Right cardiac atrium (tissue), 5 donors: ENCODE results near the gene LSM5. TPM values are rescaled to one million over a fixed set of nuclear protein-coding genes. Genes with fewer than 3 reads are reported as not detected.
"Not testable (repeated sequence)": the region's sequence is repeated elsewhere in the genome, so short reads cannot be mapped to it uniquely, and the experiment has no call there.

Experiments
- ATAC-seq, 2 donors: fragments of 200-7000 bp; cut with Tn5 transposase; one replicate each; pipeline versions ENCODE4 v1.8.0 to v1.9.1; 2020; ENCODE audit warnings: moderate library complexity in 2 of 2, mild to moderate bottlenecking in 1 of 2
- DNase-seq, 3 donors: peaks; one replicate each; pipeline ENCODE4 v3.0.0-alpha.2; 2020
- H3K27ac ChIP-seq: one replicate; pipeline ENCODE4 v1.5.1; 2013; ENCODE audit warnings: mild to moderate bottlenecking, low read length, control low read depth, moderate library complexity
- H3K27me3 ChIP-seq: one replicate; pipeline ENCODE4 v1.6.1; 2013; ENCODE audit not compliant: control insufficient read depth, insufficient read depth
- H3K4me1 ChIP-seq: one replicate; pipeline ENCODE4 v1.6.1; 2013; ENCODE audit warnings: low read length; ENCODE audit not compliant: control insufficient read depth, insufficient read depth
- H3K4me3 ChIP-seq: one replicate; pipeline ENCODE4 v1.5.1; 2013; ENCODE audit warnings: low read length, control low read depth
- H3K9me3 ChIP-seq: one replicate; pipeline ENCODE4 v1.6.1; 2013; ENCODE audit warnings: low read length; ENCODE audit not compliant: control insufficient read depth
- WGBS: extraction: QIAGEN DNeasy Blood & Tissue Kit; methylation state at CpG from one replicate; pipeline ENCODE4 v1.1.7; 2013; 5-methylcytosine and 5-hydroxymethylcytosine counted together
- intact Hi-C, 4 donors: fragments of 100-400 bp; cut with DNase I; formaldehyde crosslinking; loops; one replicate each; pipeline versions ENCODE4 v1.11.0 to v1.14.0; 2022 to 2023
- polyA plus RNA-seq: library from polyadenylated mRNA; stranded (reverse); fragments of 200-250 nt; gene quantifications from one replicate; pipeline ENCODE4 v1.2.3, GENCODE V29; 2013
- total RNA-seq, 4 donors: library from RNA; stranded (reverse); fragmentation: NEBNext Ultra II Directional; extraction: Animal tissue kit (Norgen Biotek cat#: 25700); gene quantifications; one replicate each; pipeline ENCODE4 v1.2.1, GENCODE V29; 2021
- donor health status: healthy with polysubstance abuse.
- donor health status: DM: no; HTN: yes; CAD: no.
- donor health status: DM: no; HTN: no; CAD: no.
- donor health status: DM: no; HTN: yes; CAD: no; lungs with severe emphysema.
- donor health status: DM: yes; HTN: yes; CAD: no.

Gene LSM5
- total and polyA plus RNA-seq, 5 donors: 33.5 to 76.0 (median 41.5) TPM

- H3K9me3 ChIP-seq: no peaks in the 10 kb centered on the region
- DNase-seq (no peak), ATAC-seq (no peak)
- intact Hi-C loops: no loop called here
- no peak overlapping the region for H3K27ac ChIP-seq
- no peak overlapping the region for H3K4me3 ChIP-seq
- no peaks in the 10 kb centered on the region for H3K4me1 ChIP-seq
- no peaks in the 10 kb centered on the region for H3K27me3 ChIP-seq
- WGBS: 55% methylated on average over 1 of the region's 1 CpG
Measured at GRCh38 chr7:32481176-32481575, 9.0 kb downstream of the LSM5 start.

GRCh38 chr7:32479574-32480200 lies 10.5 kb downstream of the LSM5 start:
- Histone ChIP-seq H3K9me3 (no peaks in the 10 kb centered on the region), H3K4me1 (no peaks in the 10 kb centered on the region), H3K27me3 (no peaks in the 10 kb centered on the region), H3K27ac (no peak overlapping the region), H3K4me3 (no peak overlapping the region)
- intact Hi-C loops: loop anchor here in 3 of 4 donors (5.0 to 10.0 kb wide), 3 partner anchors 265 to 272 kb away; no protein-coding TSS in a partner anchor
- ATAC-seq: peak; percentile 22 to 45
- no peak for DNase-seq
- WGBS: 71% methylated on average over 2 of the region's 2 CpGs

GRCh38 chr7:32477649-32477980 lies 12.6 kb downstream of the LSM5 start:
- ATAC-seq: no peak

GRCh38 chr7:32476816-32477648 lies 13.1 kb downstream of the LSM5 start:
- DNase-seq (no peak), ATAC-seq (no peak)
- Histone ChIP-seq H3K9me3 (no peaks in the 10 kb centered on the region), H3K4me3 (no peak overlapping the region), H3K27me3 (no peaks in the 10 kb centered on the region), H3K4me1 (no peaks in the 10 kb centered on the region), H3K27ac (no peak overlapping the region)
- intact Hi-C loops: loop anchor here in 3 of 4 donors (5.0 to 10.0 kb wide), 3 partner anchors 262 to 270 kb away; no protein-coding TSS in a partner anchor
- 71% methylated on average over 3 of the region's 3 CpGs for WGBS

More at GRCh38 chr7:32477649-32477980, 12.6 kb downstream of the LSM5 start:
- no peak overlapping the region for H3K4me3 ChIP-seq
- no peak overlapping the region for H3K27ac ChIP-seq
- no peaks in the 10 kb centered on the region for H3K4me1 ChIP-seq
- WGBS: 92% methylated on average over 1 of the region's 1 CpG
- H3K9me3 ChIP-seq: no peaks in the 10 kb centered on the region
- intact Hi-C loops: loop anchor here in 3 of 4 donors (5.0 to 10.0 kb wide), 3 partner anchors 263 to 270 kb away; no protein-coding TSS in a partner anchor
- no peak for DNase-seq
- H3K27me3 ChIP-seq: no peaks in the 10 kb centered on the region

- Histone ChIP-seq H3K9me3 (no peaks in the 10 kb centered on the region), H3K27me3 (no peaks in the 10 kb centered on the region), H3K4me1 (no peaks in the 10 kb centered on the region), H3K4me3 (no peak overlapping the region), H3K27ac (no peak overlapping the region)
- ATAC-seq (no peak), DNase-seq (no peak)
- WGBS: 75% methylated on average over 1 of the region's 1 CpG
- intact Hi-C loops: loop anchor here in 1 of 4 donors (10.0 kb wide), 1 partner anchor 259 kb away; no protein-coding TSS in a partner anchor
Measured at GRCh38 chr7:32474008-32474407, 16.2 kb downstream of the LSM5 start.

- 75% methylated on average over 9 of the region's 9 CpGs for WGBS
- no peaks in the 10 kb centered on the region for H3K9me3 ChIP-seq
- no peaks in the 10 kb centered on the region for H3K4me1 ChIP-seq
- H3K27ac ChIP-seq: no peak overlapping the region
- intact Hi-C loops: loop anchor here in 1 of 4 donors (10.0 kb wide), 1 partner anchor 257 kb away; no protein-coding TSS in a partner anchor
- H3K4me3 ChIP-seq: no peak overlapping the region
- no peak for ATAC-seq
- DNase-seq: no peak
- H3K27me3 ChIP-seq: no peaks in the 10 kb centered on the region
Measured at GRCh38 chr7:32472015-32472414, 18.2 kb downstream of the LSM5 start.

GRCh38 chr7:32470871-32471270 lies 19.3 kb downstream of the LSM5 start:
- ATAC-seq: no peak
- no peak for DNase-seq
- intact Hi-C loops: loop anchor here in 1 of 4 donors (10.0 kb wide), 1 partner anchor 256 kb away; no protein-coding TSS in a partner anchor
- H3K9me3 ChIP-seq: no peaks in the 10 kb centered on the region
- no peak overlapping the region for H3K27ac ChIP-seq
- H3K4me1 ChIP-seq: no peaks in the 10 kb centered on the region
- no peaks in the 10 kb centered on the region for H3K27me3 ChIP-seq
- 39% methylated on average over 5 of the region's 5 CpGs for WGBS
- H3K4me3 ChIP-seq: no peak overlapping the region

GRCh38 chr7:32470004-32470403 lies 20.2 kb downstream of the LSM5 start:
- not testable (repeated sequence) for H3K27me3 ChIP-seq, H3K4me1 ChIP-seq, ATAC-seq, DNase-seq, H3K9me3 ChIP-seq, H3K4me3 ChIP-seq, H3K27ac ChIP-seq
- no CpG with 5 or more reads among the region's 2 CpGs for WGBS
- intact Hi-C loops: loop anchor here in 1 of 4 donors (10.0 kb wide), 1 partner anchor 255 kb away; no protein-coding TSS in a partner anchor

- H3K27ac ChIP-seq, intact Hi-C loops, DNase-seq, H3K4me1 ChIP-seq, H3K9me3 ChIP-seq, H3K27me3 ChIP-seq, H3K4me3 ChIP-seq, ATAC-seq: not testable (repeated sequence)
- WGBS: 86% methylated on average over 16 of the region's 30 CpGs
Measured at GRCh38 chr7:32464641-32465416, 25.4 kb downstream of the LSM5 start.

- intact Hi-C loops: no loop called here
- Histone ChIP-seq H3K4me1 (no peaks in the 10 kb centered on the region), H3K27me3 (no peaks in the 10 kb centered on the region), H3K9me3 (no peaks in the 10 kb centered on the region), H3K4me3 (no peak overlapping the region), H3K27ac (no peak overlapping the region)
- ATAC-seq: no peak
- DNase-seq: no peak
- WGBS: 90% methylated on average over 1 of the region's 1 CpG
Measured at GRCh38 chr7:32462977-32463376, 27.2 kb downstream of the LSM5 start.
